ENCODE data around the gene IKZF1.

The IKZF1 gene

GRCh38 chr7:50449501-50449880, 145.0 kb downstream of the IKZF1 start:
- no peak for TF ChIP-seq EZH2phosphoT487 (conservative IDR thresholded peaks at IDR 0.05; ENCODE audit: low read length)
- no peak for TF ChIP-seq CTCF (IDR thresholded peaks at IDR 0.05; ENCODE audit: insufficient read depth, low read length, poor library complexity, severe bottlenecking)
- no peaks in the 10 kb centered on the region for H3K27me3 ChIP-seq (ENCODE audit: low read length)
- H2AFZ ChIP-seq (ENCODE audit: low read depth, low read length, severe bottlenecking) = peak overlapping the region; percentile 97
- H3F3A ChIP-seq (ENCODE audit: insufficient read depth) = peaks cover 19% of the 10 kb centered on the region; the same call in 1 of the 2 replicates
- no peaks in the 10 kb centered on the region for H3K9me3 ChIP-seq (ENCODE audit: insufficient read depth, low read length)
- H3K9me2 ChIP-seq (replicated peaks; ENCODE audit: insufficient read depth, low read length) = no peaks in the 10 kb centered on the region
- peaks cover 36% of the 10 kb centered on the region for H3K36me3 ChIP-seq (ENCODE audit: low read length)
- H3K9ac ChIP-seq (ENCODE audit: low read length) = peak overlapping the region; percentile 83
- H3K4me2 ChIP-seq (ENCODE audit: low read depth, low read length, poor library complexity, severe bottlenecking) = peak overlapping the region; percentile 75
- peak overlapping the region; percentile 72 for H3K4me3 ChIP-seq (ENCODE audit: insufficient read depth, low read length, poor library complexity, severe bottlenecking)
- H3K27ac ChIP-seq (ENCODE audit: low read depth, low read length) = peak overlapping the region; percentile 66
- peaks cover 21% of the 10 kb centered on the region for H4K20me1 ChIP-seq (ENCODE audit: low read depth, low read length)
- peaks cover 56% of the 10 kb centered on the region for H3K79me2 ChIP-seq (ENCODE audit: insufficient read depth, low read length)

GRCh38 chr7:50449881-50450589, 145.5 kb downstream of the IKZF1 start, which contains the start of gene FIGNL1:
Gene FIGNL1 (minus strand): TSS chr7:50450350. CDS start chr7:50447287, 3,063 bp downstream.
- TF ChIP-seq CTCF (IDR thresholded peaks at IDR 0.05; ENCODE audit: insufficient read depth, low read length, poor library complexity, severe bottlenecking) (no peak), EZH2phosphoT487 (conservative IDR thresholded peaks at IDR 0.05; ENCODE audit: low read length) (no peak)

GRCh38 chr7:50450590-50451032, 146.1 kb downstream of the IKZF1 start:
- TF ChIP-seq CTCF (IDR thresholded peaks at IDR 0.05; ENCODE audit: insufficient read depth, low read length, poor library complexity, severe bottlenecking) (no peak), EZH2phosphoT487 (conservative IDR thresholded peaks at IDR 0.05; ENCODE audit: low read length) (no peak)
- Histone ChIP-seq H3K9me2 (replicated peaks; ENCODE audit: insufficient read depth, low read length) (no peaks in the 10 kb centered on the region), H3K27ac (ENCODE audit: low read depth, low read length) (peak overlapping the region; percentile 43), H3K9ac (ENCODE audit: low read length) (peak overlapping the region; percentile 83), H3K9me3 (ENCODE audit: insufficient read depth, low read length) (no peaks in the 10 kb centered on the region), H3K79me2 (ENCODE audit: insufficient read depth, low read length) (peaks cover 46% of the 10 kb centered on the region), H3K27me3 (ENCODE audit: low read length) (no peaks in the 10 kb centered on the region), H3K4me3 (ENCODE audit: insufficient read depth, low read length, poor library complexity, severe bottlenecking) (peak overlapping the region; percentile 72), H4K20me1 (ENCODE audit: low read depth, low read length) (peaks cover 12% of the 10 kb centered on the region; the same call in 1 of the 2 replicates), H3K36me3 (ENCODE audit: low read length) (peaks cover 24% of the 10 kb centered on the region; the same call in 1 of the 2 replicates), H3K4me2 (ENCODE audit: low read depth, low read length, poor library complexity, severe bottlenecking) (peak overlapping the region; percentile 75), H3F3A (ENCODE audit: insufficient read depth) (peaks cover 19% of the 10 kb centered on the region; the same call in 1 of the 2 replicates), H2AFZ (ENCODE audit: low read depth, low read length, severe bottlenecking) (peak overlapping the region; percentile 97)

More at GRCh38 chr7:50449881-50450589, 145.5 kb downstream of the IKZF1 start, which contains the start of gene FIGNL1:
- Histone ChIP-seq H3K36me3 (ENCODE audit: low read length) (peaks cover 30% of the 10 kb centered on the region), H3F3A (ENCODE audit: insufficient read depth) (peaks cover 19% of the 10 kb centered on the region; the same call in 1 of the 2 replicates), H3K9me3 (ENCODE audit: insufficient read depth, low read length) (no peaks in the 10 kb centered on the region), H3K4me2 (ENCODE audit: low read depth, low read length, poor library complexity, severe bottlenecking) (peak within 1 kb of the TSS; percentile 75), H3K9ac (ENCODE audit: low read length) (peak within 1 kb of the TSS; percentile 83), H4K20me1 (ENCODE audit: low read depth, low read length) (peaks cover 16% of the 10 kb centered on the region; the same call in 1 of the 2 replicates), H3K79me2 (ENCODE audit: insufficient read depth, low read length) (peaks cover 52% of the 10 kb centered on the region), H3K27ac (ENCODE audit: low read depth, low read length) (peak within 1 kb of the TSS; percentile 66), H2AFZ (ENCODE audit: low read depth, low read length, severe bottlenecking) (peak within 1 kb of the TSS; percentile 97), H3K27me3 (ENCODE audit: low read length) (no peaks in the 10 kb centered on the region), H3K9me2 (replicated peaks; ENCODE audit: insufficient read depth, low read length) (no peaks in the 10 kb centered on the region), H3K4me3 (ENCODE audit: insufficient read depth, low read length, poor library complexity, severe bottlenecking) (peak within 1 kb of the TSS; percentile 72)

All from SU-DHL-6 (cell line).